ENCODE data around the gene IL22RA2.

DNA sequence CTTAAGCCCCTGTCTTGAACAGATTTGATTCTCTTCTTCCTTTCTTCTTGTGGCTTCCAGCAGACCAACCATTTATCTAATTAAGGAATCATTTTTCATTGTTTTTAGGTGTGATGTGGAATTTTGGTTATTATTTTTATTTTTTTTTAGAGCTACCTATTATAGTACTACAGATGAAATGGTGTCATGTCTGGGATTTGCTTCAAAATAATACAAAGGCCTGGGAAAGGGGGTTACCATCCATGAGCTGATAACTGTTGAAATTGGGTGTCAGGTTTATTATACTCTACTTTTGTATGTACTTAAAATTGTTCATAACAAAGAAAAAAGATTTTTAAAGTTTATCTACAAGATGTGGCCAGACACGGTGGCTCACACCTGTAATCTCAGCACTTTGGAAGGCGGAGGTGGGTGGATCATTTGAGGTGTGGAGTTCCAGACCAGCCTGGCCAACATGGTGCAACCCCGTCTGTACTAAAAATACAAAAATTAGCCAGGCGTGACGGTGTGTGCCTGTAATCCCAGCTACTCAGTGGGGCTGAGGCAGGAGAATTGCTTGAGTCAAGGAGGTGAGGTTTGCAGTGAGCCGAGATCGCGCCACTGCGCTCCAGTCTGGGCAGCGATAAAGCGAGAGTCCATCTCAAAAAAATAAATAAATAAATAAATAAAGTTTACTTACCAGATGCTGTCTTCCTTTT lies 561 bp downstream of the IL22RA2 start:
- TF ChIP-seq, protein P1, sequence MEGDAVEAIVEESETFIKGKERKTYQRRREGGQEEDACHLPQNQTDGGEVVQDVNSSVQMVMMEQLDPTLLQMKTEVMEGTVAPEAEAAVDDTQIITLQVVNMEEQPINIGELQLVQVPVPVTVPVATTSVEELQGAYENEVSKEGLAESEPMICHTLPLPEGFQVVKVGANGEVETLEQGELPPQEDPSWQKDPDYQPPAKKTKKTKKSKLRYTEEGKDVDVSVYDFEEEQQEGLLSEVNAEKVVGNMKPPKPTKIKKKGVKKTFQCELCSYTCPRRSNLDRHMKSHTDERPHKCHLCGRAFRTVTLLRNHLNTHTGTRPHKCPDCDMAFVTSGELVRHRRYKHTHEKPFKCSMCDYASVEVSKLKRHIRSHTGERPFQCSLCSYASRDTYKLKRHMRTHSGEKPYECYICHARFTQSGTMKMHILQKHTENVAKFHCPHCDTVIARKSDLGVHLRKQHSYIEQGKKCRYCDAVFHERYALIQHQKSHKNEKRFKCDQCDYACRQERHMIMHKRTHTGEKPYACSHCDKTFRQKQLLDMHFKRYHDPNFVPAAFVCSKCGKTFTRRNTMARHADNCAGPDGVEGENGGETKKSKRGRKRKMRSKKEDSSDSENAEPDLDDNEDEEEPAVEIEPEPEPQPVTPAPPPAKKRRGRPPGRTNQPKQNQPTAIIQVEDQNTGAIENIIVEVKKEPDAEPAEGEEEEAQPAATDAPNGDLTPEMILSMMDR (IDR thresholded peaks at IDR 0.05) = no peak
- no peak for TF ChIP-seq POLR2A (IDR thresholded peaks at IDR 0.05)
